HepG2 (cell line): ENCODE results near the gene MROH2A. TPM values are rescaled to one million over a fixed set of nuclear protein-coding genes. Genes with fewer than 3 reads are reported as not detected.
A peak's percentile ranks its signal among the peaks of the same experiment; 100 is the strongest.

Experiments
- ATAC-seq: fragments of 200-7000 bp; cut with Tn5 transposase; 3 replicates; pipeline ENCODE4 v1.9.1; 2020; ENCODE audit warnings: mild to moderate bottlenecking, moderate library complexity
- BruUV-seq: library from RNA; stranded (reverse); fragments of 400-500 nt; replicated peaks from 2 replicates; lab custom pipeline; 2021; lab: Mats Ljungman, UMichigan
- CTCF ChIA-PET: fragments of 300-600 bp; formaldehyde crosslinking; extraction: SDS; loops from one replicate; lab custom pipeline; 2021; ENCODE audit warnings: low total read pairs, inconsistent platforms, low intra/inter-chr PET ratio; lab: Yijun Ruan, JAX
- POLR2A ChIA-PET: fragments of 350-600 bp; sonication (Branson Sonifier 250); formaldehyde crosslinking; loops from one replicate; lab custom pipeline; 2020; ENCODE audit warnings: antibody characterized with exemption, inconsistent platforms; lab: Yijun Ruan, JAX
- DNase-seq: peaks from one replicate; pipeline ENCODE4 v3.0.0-alpha.2; 2015; ENCODE audit warnings: low spot score
- FAIRE-seq: peaks from 3 replicates; lab custom pipeline; 2011; peaks lifted over from hg19 to GRCh38; lab: Jason Lieb, UNC
- H2AFZ ChIP-seq: one replicate; pipeline ENCODE4 v1.6.1; 2011; ENCODE audit warnings: low read length, inconsistent platforms
- H3K27ac ChIP-seq: fragments of 300-600 bp; 3 replicates; pipeline ENCODE4 v1.8.0; 2011; ENCODE audit warnings: mixed run types, mild to moderate bottlenecking, mixed read lengths, low read length, inconsistent platforms; ENCODE audit not compliant: insufficient read depth; ENCODE audit errors: extremely low read length
- H3K27me3 ChIP-seq, 2 experiments: fragments of 200-600 bp in 1 of 2; 2 replicates in 1 of 2; 3 replicates in 1 of 2; pipeline versions ENCODE4 v1.6.0 to v1.8.0; 2011; ENCODE audit warnings: low read length in 2 of 2, mild to moderate bottlenecking in 2 of 2, moderate library complexity in 2 of 2, inconsistent platforms in 1 of 2; ENCODE audit not compliant: insufficient read depth in 2 of 2, control insufficient read depth in 1 of 2
- H3K36me3 ChIP-seq, 2 experiments: fragments of 200-600 bp in 1 of 2; replicated peaks in 1 of 2; 2 replicates in 1 of 2; 3 replicates in 1 of 2; pipeline versions ENCODE4 v1.5.1 to v1.8.0; 2011; ENCODE audit warnings: low read length in 2 of 2, inconsistent platforms in 1 of 2; ENCODE audit not compliant: insufficient read depth in 2 of 2, control insufficient read depth in 1 of 2
- H3K4me1 ChIP-seq: 2 replicates; pipeline ENCODE4 v1.5.1; 2012; ENCODE audit warnings: low read length, inconsistent platforms; ENCODE audit not compliant: insufficient read depth
- H3K4me2 ChIP-seq: 2 replicates; pipeline ENCODE4 v1.6.0; 2011; ENCODE audit warnings: low read depth, low read length, inconsistent platforms
- H3K4me3 ChIP-seq, 3 experiments: fragments of 200-600 bp in 1 of 3; sonication (generic), shearing (Covaris generic) in 1 of 3; replicated peaks in 1 of 3; 2 replicates each; pipeline ENCODE4 v1.5.1; 2011 to 2016; ENCODE audit warnings: low read length in 3 of 3, inconsistent platforms in 2 of 3, low read depth in 2 of 3, mild to moderate bottlenecking in 2 of 3, control low read depth in 1 of 3, mixed read lengths in 1 of 3; ENCODE audit not compliant: insufficient read depth in 1 of 3
- H3K79me2 ChIP-seq: one replicate; pipeline ENCODE4 v1.6.1; 2011; ENCODE audit warnings: low read length, inconsistent platforms; ENCODE audit not compliant: insufficient read depth
- H3K9ac ChIP-seq: 2 replicates; pipeline ENCODE4 v1.6.0; 2011; ENCODE audit warnings: mild to moderate bottlenecking, low read depth, low read length, inconsistent platforms; ENCODE audit not compliant: insufficient read depth
- H3K9me3 ChIP-seq: 2 replicates; pipeline ENCODE4 v1.5.1; 2012; ENCODE audit warnings: mild to moderate bottlenecking, low read length
- H4K20me1 ChIP-seq: 2 replicates; pipeline ENCODE4 v1.6.0; 2011; ENCODE audit warnings: inconsistent platforms, mild to moderate bottlenecking, low read length, moderate library complexity; ENCODE audit not compliant: insufficient read depth
- AGO2 ChIP-seq: fragments of 200-400 bp; formaldehyde crosslinking; optimal IDR thresholded peaks from 2 replicates; pipeline ENCODE3; 2017; ENCODE audit warnings: mild to moderate bottlenecking, low read depth, low read length, moderate library complexity
- SSRP1 ChIP-seq: IDR thresholded peaks from 2 replicates; pipeline ENCODE4 v1.6.1; 2016; ENCODE audit warnings: control low read depth
- ZBTB7B ChIP-seq: sonication (generic); formaldehyde crosslinking; IDR thresholded peaks from 2 replicates; pipeline ENCODE4 v1.4.0; 2020; ENCODE audit warnings: missing genetic modification reagents
- ZMYM2 ChIP-seq: sonication (generic); formaldehyde crosslinking; IDR thresholded peaks from 2 replicates; pipeline ENCODE4 v1.8.0; 2022; ENCODE audit warnings: mild to moderate bottlenecking, missing genetic modification reagents
- ZMYM3 ChIP-seq: sonication (generic); formaldehyde crosslinking; IDR thresholded peaks from 2 replicates; pipeline ENCODE4 v1.5.1; 2020; ENCODE audit warnings: mild to moderate bottlenecking, missing genetic modification reagents
- ZNF280D ChIP-seq: sonication (generic); formaldehyde crosslinking; IDR thresholded peaks from 2 replicates; pipeline ENCODE4 v1.5.1; 2020; ENCODE audit warnings: mild to moderate bottlenecking, missing genetic modification reagents
- ZNF597 ChIP-seq: sonication (generic); formaldehyde crosslinking; IDR thresholded peaks from 2 replicates; pipeline ENCODE4 v1.5.0; 2020; ENCODE audit warnings: missing genetic modification reagents
- ZNF768 ChIP-seq: sonication (generic); formaldehyde crosslinking; IDR thresholded peaks from 2 replicates; pipeline ENCODE4 v1.4.0; 2020; ENCODE audit warnings: missing genetic modification reagents
- WGBS: methylation state at CpG from one replicate; pipeline ENCODE4 v1.1.6; 2017; ENCODE audit warnings: low lambda C conversion rate; 5-methylcytosine and 5-hydroxymethylcytosine counted together
- in situ Hi-C: cut with HindIII; loops from 2 replicates; pipeline ENCODE4 v1.10.0; 2017; ENCODE audit warnings: low pct_unique_long_range_greater_than_20kb; ENCODE audit not compliant: extremely low pct_ligation_motif_present
- intact Hi-C: fragments of 100-400 bp; cut with micrococcal nuclease; formaldehyde crosslinking; loops from one replicate; pipeline ENCODE4 v1.10.0; 2022; ENCODE audit not compliant: unreplicated experiment
- polyA plus RNA-seq, 8 experiments: library from polyadenylated mRNA; depleted of rRNA in 3 of 8; stranded (reverse) in 7 of 8; unstranded in 1 of 8; fragments of >200 nt; fragmentation: Illumina TruSeq in 4 of 8; extraction: Trizol in 4 of 8; gene quantifications; 2 replicates each; pipeline versions ENCODE4 v1.2.1 to v1.2.3, GENCODE V29; 2011 to 2016; ENCODE audit warnings: low read depth in 4 of 8, missing spikeins in 1 of 8, mixed read lengths in 1 of 8; ENCODE audit not compliant: insufficient read depth in 1 of 8
- total RNA-seq, 5 experiments: library from RNA; depleted of rRNA; stranded (reverse); fragments of >200 nt; fragmentation: Illumina TruSeq; extraction: Trizol; gene quantifications; 2 replicates each; pipeline ENCODE4 v1.2.3, GENCODE V29; 2016; ENCODE audit warnings: low read depth in 1 of 5
- TF ChIP-seq, protein P1 (sequence below): sonication (generic); formaldehyde crosslinking; IDR thresholded peaks from 2 replicates; pipeline ENCODE4 v1.4.0; 2020; ENCODE audit warnings: missing genetic modification reagents, mild to moderate bottlenecking, borderline replicate concordance

Gene MROH2A
- total and polyA plus RNA-seq, 2 of the 13 experiments (the other 11 are each of a cell fraction or from before 2014, with no cell fraction given), result 0.03 to 0.04 TPM

- no peak overlapping the region for H3K4me2 ChIP-seq
- intact Hi-C loops (loop anchor here (10.0 kb wide), 1 partner anchor 387 kb away; no protein-coding TSS in a partner anchor), in situ Hi-C loops (loop anchor here (25.0 kb wide), 1 partner anchor 520 kb away; the partner anchor contains the start of gene SAG)
- peak; percentile 98 for TF ChIP-seq ZNF768
- TF ChIP-seq, protein P1, sequence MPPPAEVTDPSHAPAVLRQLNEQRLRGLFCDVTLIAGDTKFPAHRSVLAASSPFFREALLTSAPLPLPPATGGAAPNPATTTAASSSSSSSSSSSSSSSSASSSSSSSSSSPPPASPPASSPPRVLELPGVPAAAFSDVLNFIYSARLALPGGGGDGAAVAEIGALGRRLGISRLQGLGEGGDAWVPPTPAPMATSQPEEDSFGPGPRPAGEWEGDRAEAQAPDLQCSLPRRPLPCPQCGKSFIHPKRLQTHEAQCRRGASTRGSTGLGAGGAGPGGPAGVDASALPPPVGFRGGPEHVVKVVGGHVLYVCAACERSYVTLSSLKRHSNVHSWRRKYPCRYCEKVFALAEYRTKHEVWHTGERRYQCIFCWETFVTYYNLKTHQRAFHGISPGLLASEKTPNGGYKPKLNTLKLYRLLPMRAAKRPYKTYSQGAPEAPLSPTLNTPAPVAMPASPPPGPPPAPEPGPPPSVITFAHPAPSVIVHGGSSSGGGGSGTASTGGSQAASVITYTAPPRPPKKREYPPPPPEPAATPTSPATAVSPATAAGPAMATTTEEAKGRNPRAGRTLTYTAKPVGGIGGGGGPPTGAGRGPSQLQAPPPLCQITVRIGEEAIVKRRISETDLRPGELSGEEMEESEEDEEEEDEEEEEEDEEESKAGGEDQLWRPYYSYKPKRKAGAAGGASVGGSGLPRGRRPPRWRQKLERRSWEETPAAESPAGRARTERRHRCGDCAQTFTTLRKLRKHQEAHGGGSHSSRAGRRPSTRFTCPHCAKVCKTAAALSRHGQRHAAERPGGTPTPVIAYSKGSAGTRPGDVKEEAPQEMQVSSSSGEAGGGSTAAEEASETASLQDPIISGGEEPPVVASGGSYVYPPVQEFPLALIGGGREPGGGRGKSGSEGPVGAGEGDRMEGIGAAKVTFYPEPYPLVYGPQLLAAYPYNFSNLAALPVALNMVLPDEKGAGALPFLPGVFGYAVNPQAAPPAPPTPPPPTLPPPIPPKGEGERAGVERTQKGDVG (CRISPR knock-in tag), result no peak
- TF ChIP-seq ZNF280D (CRISPR knock-in tag), result no peak
- peak; percentile 28; the same call in 1 of the 2 replicates for TF ChIP-seq ZMYM3 (CRISPR knock-in tag)
- TF ChIP-seq ZMYM2, result no peak
- no peak for TF ChIP-seq AGO2
- TF ChIP-seq ZBTB7B (CRISPR knock-in tag), result no peak
- TF ChIP-seq ZNF597 (CRISPR knock-in tag), result no peak
- no peak for TF ChIP-seq SSRP1
- FAIRE-seq (no peak), DNase-seq (no peak), ATAC-seq (no peak)
- H3K9ac ChIP-seq, result no peak overlapping the region
- H2AFZ ChIP-seq, result no peak overlapping the region
- no peak overlapping the region for H3K4me3 ChIP-seq
- no peak overlapping the region for H3K27ac ChIP-seq
- peaks cover 11 to 20% of the 10 kb centered on the region in 2 experiments for H3K36me3 ChIP-seq
- no peaks in the 10 kb centered on the region for H3K9me3 ChIP-seq
- no peaks in the 10 kb centered on the region for H3K27me3 ChIP-seq
- ChIA-PET POLR2A (interaction anchor here (0.6 kb wide), 1 partner anchor 87 kb away, joined by 4 read pairs; no protein-coding TSS in a partner anchor), CTCF (no interaction called here)
- no peaks in the 10 kb centered on the region for H4K20me1 ChIP-seq
- H3K79me2 ChIP-seq, result peaks cover 2% of the 10 kb centered on the region
- BruUV-seq, result no TSS peak
- 96% methylated on average over 6 of the region's 6 CpGs for WGBS
- H3K4me1 ChIP-seq, result no peaks in the 10 kb centered on the region
Observed at GRCh38 chr2:233831861-233832260, 53.7 kb downstream of the MROH2A start.
